ENCODE measurements around the gene REV3L.

DNA sequence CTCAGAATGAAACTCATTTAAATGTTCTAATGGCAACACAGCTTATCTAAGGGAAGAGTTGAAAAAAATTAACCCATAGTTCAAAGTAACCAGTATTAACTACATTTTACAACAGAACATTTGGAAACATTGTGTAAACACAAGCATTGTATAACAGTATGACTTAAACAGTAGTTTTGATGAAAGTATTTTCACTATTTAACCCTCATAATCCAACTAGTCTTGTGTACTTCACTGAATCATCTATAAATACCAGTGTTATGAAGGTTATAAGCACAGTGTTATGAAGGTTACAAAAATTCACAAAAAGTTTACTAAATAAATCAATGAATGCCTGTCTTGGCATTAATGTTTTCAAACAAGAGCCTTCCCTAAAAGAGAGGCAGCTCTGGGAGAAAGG lies 66.5 kb downstream of the REV3L start:
- TF ChIP-seq, protein P1, sequence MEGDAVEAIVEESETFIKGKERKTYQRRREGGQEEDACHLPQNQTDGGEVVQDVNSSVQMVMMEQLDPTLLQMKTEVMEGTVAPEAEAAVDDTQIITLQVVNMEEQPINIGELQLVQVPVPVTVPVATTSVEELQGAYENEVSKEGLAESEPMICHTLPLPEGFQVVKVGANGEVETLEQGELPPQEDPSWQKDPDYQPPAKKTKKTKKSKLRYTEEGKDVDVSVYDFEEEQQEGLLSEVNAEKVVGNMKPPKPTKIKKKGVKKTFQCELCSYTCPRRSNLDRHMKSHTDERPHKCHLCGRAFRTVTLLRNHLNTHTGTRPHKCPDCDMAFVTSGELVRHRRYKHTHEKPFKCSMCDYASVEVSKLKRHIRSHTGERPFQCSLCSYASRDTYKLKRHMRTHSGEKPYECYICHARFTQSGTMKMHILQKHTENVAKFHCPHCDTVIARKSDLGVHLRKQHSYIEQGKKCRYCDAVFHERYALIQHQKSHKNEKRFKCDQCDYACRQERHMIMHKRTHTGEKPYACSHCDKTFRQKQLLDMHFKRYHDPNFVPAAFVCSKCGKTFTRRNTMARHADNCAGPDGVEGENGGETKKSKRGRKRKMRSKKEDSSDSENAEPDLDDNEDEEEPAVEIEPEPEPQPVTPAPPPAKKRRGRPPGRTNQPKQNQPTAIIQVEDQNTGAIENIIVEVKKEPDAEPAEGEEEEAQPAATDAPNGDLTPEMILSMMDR (conservative IDR thresholded peaks at IDR 0.05; ENCODE audit: low read length) = no peak
- no peak for TF ChIP-seq EZH2phosphoT487 (IDR thresholded peaks at IDR 0.05; ENCODE audit: borderline replicate concordance)

Measured in Loucy (cell line).